Middle frontal gyrus (tissue), 1 donor: ENCODE data around the gene NINJ2.

Experiments used
- DNase-seq: peaks from one replicate; pipeline ENCODE4 v3.0.0-alpha.2; 2015; ENCODE audit warnings: low spot score; ENCODE audit errors: extremely low spot score

The NINJ2 gene

DNA sequence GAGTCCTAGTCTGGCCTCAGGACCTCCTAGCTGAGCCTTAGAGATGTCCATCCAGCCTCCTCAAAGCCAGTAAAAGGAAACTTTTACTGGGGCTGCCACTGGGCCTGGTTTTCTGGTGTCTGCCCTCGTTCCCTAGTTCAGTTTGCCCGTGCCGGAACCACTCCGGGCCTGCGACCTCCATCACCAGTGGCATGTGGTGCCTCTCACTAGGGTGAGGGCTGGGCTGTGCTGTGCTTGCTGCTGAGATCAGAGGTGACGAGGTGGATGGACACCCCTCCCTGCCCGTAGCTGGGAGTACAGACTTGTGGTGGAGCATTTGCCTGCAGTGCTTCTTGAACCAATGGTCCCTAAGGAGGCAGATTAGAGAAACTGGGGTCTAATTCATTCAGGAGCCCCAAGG, 127.8 kb downstream of the NINJ2 start:
- no peak for DNase-seq

DNA sequence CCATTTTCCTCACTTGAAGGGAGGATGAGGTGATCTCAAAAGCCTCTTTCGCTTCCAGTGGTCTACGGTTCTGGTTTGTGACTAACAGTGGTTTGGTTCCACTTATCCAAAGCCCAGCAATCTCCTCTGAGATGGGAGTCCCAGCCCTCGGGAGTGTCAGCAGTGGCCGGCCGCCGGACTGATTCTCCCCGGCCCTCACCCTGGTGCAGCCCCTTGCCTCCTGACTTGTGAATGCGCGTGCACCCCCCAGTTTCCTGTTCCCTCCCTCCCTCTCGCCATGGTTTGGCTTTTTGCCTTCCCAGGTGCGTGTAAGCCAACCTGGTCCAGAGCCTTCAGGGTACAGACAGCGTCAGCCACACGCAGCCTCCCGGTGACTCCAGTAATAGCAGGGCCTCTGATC, 129.0 kb downstream of the NINJ2 start:
- DNase-seq, result no peak

GRCh38 chr12:533718-534117, 129.5 kb downstream of the NINJ2 start:
- no peak for DNase-seq

GRCh38 chr12:532908-533565, 130.2 kb downstream of the NINJ2 start:
- DNase-seq, result no peak

DNA sequence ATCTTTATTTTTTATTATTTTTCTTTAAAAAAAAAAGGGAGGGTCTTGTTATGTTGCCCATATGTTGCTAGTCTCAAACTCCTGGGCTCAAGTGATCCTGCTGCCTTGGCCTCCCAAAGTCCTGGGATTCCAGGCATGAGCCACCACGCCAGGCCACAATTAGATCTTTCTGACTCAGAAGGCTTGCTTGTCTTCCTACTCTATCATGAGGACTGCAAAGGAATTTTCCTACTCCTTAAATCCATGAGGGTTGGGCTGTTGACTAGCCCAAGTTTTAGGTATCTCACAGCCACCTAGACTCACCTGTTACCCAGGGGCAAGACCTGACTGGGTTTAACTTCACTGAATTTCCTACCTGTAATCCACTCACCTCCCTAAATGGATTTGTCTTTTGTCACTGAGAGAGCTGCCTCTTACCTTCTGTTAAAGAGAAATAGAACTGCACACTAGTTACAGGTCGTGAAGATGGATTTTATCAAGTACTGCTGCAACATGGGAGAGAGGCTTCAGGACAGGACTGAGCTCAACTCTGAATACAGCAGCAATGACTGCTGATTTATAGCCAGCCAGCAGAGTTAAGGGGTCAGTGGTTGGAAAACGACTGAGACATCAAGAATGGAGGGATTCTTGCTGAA, 131.2 kb downstream of the NINJ2 start:
- no peak for DNase-seq

DNA sequence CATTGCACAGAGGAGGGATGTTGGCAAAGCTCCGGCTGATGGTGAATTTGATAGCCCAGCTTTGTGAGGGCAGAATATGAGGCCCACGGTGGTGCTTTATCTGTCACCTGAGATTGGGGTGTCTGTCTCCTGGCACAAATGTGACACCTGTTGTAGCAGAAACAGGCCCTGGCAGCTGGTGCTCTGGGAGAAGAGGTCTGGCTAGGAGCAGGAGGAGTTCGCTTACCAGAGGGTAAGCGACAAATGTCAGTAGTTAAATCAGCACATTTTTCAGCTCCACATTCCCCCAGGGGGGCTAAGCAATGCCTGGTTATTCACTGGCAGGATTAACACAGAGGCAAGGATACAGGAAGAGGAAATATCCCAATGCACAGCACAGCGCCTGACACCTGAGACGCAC, 132.4 kb downstream of the NINJ2 start:
- no peak for DNase-seq

DNA sequence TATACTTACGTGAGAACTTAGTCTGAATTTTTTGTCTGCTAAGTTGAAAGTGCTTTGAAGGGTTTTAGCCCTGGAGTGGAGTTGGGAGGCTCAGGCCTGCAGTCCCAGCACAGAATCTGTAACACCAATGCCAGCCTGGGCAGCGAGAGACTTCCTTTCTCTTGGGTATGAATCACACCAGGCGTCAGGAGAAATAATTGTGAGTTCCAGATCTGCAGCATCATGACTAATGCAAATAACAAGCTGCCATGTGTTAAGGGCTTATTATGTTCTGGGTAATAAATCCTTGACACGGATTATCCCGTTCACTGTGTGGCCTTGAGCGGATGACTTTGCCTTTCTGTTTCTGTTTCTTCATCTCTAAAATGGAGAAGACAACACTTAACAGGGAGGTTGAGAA, 132.9 kb downstream of the NINJ2 start:
- DNase-seq, result no peak

DNA sequence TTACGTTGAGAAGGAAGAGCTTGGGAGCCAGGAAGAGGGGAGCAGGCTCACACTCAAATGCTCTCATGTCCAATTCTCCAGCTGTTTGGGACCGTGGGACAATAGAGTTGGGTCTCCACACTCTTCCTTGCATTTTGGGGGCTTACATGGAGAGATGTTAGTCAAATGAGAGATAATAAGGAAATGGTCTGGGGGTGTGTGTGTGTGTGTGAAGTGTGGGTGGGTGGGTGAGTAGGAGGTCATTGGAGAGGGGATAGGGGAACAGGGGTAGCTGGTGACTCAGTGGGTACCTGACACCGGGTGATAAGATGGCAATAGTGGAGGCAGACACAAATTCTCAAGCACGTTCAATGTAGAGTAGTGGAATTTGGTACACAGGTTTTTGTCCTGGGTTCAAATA, 135.5 kb downstream of the NINJ2 start:
- no peak for DNase-seq

GRCh38 chr12:527241-527640, 136.0 kb downstream of the NINJ2 start:
- DNase-seq, result no peak

DNA sequence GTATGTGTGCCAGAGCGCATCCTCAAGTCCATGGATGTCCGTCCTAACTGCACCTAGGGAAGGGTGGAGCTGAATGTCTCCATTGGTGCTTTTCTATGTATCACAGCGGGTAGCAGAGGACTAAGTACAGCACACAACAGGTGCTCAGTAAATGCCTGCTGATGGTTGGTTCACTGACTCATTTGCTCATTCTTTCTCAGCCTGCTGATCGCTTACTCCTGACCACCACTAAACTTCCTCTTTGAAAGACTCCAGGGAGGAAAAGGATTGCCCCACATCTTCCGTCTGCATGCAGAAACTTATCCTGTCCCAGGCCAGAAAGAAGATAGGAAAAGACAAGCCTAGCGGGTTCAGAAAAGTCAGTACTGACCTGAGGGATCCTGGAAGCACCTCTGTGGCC, 137.2 kb downstream of the NINJ2 start:
- no peak for DNase-seq

- no peak for DNase-seq
Measured at GRCh38 chr12:524167-524951, 138.9 kb downstream of the NINJ2 start.

DNA sequence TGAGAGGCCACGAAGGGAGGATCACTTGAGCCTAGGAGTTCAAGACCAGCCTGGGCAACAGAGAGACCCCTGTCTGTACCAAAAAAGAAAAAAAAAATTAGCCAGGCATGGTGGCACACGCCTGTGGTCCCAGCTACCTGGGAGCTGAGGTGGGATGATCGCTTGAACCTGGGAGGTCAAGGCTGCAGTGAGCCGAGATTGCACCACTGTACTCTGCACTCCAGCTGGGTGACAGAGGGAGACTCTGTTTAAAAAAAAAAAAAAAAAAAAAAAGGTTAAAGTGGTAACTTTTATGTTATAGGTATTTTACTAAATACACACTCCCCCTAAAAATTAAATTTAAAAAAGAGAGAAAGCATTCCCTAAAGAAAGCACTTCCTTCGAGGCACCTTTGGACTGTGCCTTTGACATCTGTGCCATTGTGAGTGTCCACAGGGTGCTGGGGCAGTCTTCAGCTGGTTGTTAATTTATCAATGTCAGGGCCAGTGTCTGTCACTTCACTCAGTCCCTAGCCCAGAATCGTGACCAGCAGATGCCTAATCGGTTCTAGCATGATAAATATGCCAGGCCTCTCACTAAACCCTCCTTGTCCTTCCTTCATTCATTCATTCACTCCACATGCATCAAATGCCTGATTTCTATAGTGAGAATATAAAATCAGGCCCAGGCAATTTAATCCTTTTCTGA, 140.4 kb downstream of the NINJ2 start:
- no peak for DNase-seq

DNA sequence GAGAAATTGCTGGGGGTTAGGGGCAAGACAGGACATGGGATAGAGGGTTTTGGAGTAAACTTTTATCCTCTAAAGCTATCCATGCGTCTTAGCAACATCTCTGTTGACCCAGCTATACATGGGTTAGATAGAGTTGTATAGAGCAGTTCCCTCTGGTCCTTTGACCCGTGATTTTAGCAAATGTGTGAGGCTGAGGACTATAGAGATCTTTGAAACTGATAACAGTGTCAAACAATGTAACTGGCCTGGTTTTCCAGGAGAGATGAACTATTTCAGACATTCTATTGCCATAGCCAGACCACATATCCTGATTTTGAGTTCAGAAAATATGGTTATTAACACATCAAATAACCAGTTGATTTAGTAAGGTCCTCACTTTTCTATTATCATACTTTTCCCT, 143.1 kb downstream of the NINJ2 start:
- DNase-seq, result no peak

DNA sequence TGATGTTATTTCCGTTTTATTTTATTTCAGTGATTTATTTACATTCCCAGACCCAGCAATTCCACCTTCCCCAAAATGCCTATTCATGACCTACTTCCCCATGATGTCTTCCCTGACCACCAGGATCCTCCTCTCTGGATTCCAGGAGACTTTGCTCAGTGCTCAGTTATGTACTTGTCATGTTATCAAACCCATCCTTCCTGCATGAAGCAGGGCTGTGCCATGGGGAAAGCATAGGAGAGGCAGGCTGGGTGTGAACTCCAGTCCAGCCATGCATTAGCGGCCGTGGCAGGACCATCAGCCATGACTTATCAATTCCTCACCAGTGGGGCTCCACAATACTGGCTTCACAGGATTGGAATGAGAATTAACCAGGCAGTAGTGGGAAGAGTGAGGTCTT, 145.7 kb downstream of the NINJ2 start:
- no peak for DNase-seq
